ENCODE measurements around the gene DLGAP1. TPM values are rescaled to one million over a fixed set of nuclear protein-coding genes. Genes with fewer than 3 reads are reported as not detected.

Gene DLGAP1
- total and polyA plus RNA-seq, 4 donors, result 16.5 to 30.7 (median 29.7) TPM

GRCh38 chr18:4130734-4131719 is 324.1 kb downstream of the DLGAP1 start:
- peak in 2 of 6 donors; percentile 49 to 59 for DNase-seq (ENCODE audit: low read depth in 4 of 6, low spot score in 6 of 6)
- H3K27me3 ChIP-seq (ENCODE audit: control insufficient read depth, insufficient read depth, low read length), result no peaks in the 10 kb centered on the region
- WGBS (ENCODE audit: insufficient coverage), result 90% methylated on average over 2 of the region's 12 CpGs
- H3K36me3 ChIP-seq (ENCODE audit: control insufficient read depth, insufficient read depth, low read length), result no peaks in the 10 kb centered on the region
- H3K4me1 ChIP-seq (ENCODE audit: control insufficient read depth, insufficient read depth, low read length), result no peaks in the 10 kb centered on the region
- no peak overlapping the region for H3K27ac ChIP-seq (ENCODE audit: low read depth, low read length)
- no peaks in the 10 kb centered on the region for H3K9me3 ChIP-seq (ENCODE audit: control insufficient read depth, insufficient read depth, low read length)
- H3K4me3 ChIP-seq (ENCODE audit: low read depth, low read length), result no peak overlapping the region

DNA sequence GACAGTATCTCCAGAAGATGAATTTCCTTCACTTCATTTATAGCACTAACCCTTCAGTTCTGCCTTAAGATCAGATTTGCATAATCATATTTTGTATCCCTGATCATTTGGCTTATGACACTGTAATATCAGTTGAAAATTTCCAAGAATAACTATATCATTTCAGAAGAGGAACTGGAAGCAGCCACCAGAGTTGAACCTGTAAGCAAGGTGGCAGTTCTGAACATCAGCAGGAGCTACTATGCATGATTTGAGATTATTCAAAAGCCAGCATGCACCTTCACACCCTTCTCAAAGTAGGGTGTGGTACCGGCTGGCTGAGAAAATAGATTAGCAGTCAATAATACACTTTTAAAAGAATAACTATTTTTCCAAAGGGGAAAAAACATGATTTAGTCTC is 328.2 kb downstream of the DLGAP1 start:
- Histone ChIP-seq H3K4me1 (ENCODE audit: control insufficient read depth, insufficient read depth, low read length) (peaks cover 6% of the 10 kb centered on the region), H3K4me3 (ENCODE audit: low read depth, low read length) (no peak overlapping the region), H3K27ac (ENCODE audit: low read depth, low read length) (no peak overlapping the region), H3K27me3 (ENCODE audit: control insufficient read depth, insufficient read depth, low read length) (no peaks in the 10 kb centered on the region), H3K9me3 (ENCODE audit: control insufficient read depth, insufficient read depth, low read length) (no peaks in the 10 kb centered on the region), H3K36me3 (ENCODE audit: control insufficient read depth, insufficient read depth, low read length) (no peaks in the 10 kb centered on the region)
- no CpG with 5 or more reads among the region's 1 CpG for WGBS (ENCODE audit: insufficient coverage)
- DNase-seq (ENCODE audit: low read depth in 4 of 6, low spot score in 6 of 6), result no peak

GRCh38 chr18:4125627-4126230 is 329.4 kb downstream of the DLGAP1 start:
- Histone ChIP-seq H3K36me3 (ENCODE audit: control insufficient read depth, insufficient read depth, low read length) (no peaks in the 10 kb centered on the region), H3K9me3 (ENCODE audit: control insufficient read depth, insufficient read depth, low read length) (no peaks in the 10 kb centered on the region), H3K4me3 (ENCODE audit: low read depth, low read length) (no peak overlapping the region), H3K27ac (ENCODE audit: low read depth, low read length) (no peak overlapping the region), H3K4me1 (ENCODE audit: control insufficient read depth, insufficient read depth, low read length) (peaks cover 6% of the 10 kb centered on the region), H3K27me3 (ENCODE audit: control insufficient read depth, insufficient read depth, low read length) (no peaks in the 10 kb centered on the region)
- 68% methylated on average over 4 of the region's 6 CpGs for WGBS (ENCODE audit: insufficient coverage)
- DNase-seq (ENCODE audit: low read depth in 4 of 6, low spot score in 6 of 6), result peak in 1 of 6 donors; percentile 79

- Histone ChIP-seq H3K27me3 (ENCODE audit: control insufficient read depth, insufficient read depth, low read length) (no peaks in the 10 kb centered on the region), H3K36me3 (ENCODE audit: control insufficient read depth, insufficient read depth, low read length) (no peaks in the 10 kb centered on the region), H3K27ac (ENCODE audit: low read depth, low read length) (no peak overlapping the region), H3K4me3 (ENCODE audit: low read depth, low read length) (no peak overlapping the region), H3K9me3 (ENCODE audit: control insufficient read depth, insufficient read depth, low read length) (no peaks in the 10 kb centered on the region), H3K4me1 (ENCODE audit: control insufficient read depth, insufficient read depth, low read length) (peaks cover 6% of the 10 kb centered on the region)
- peak in 2 of 6 donors; percentile 44 to 60 for DNase-seq (ENCODE audit: low read depth in 4 of 6, low spot score in 6 of 6)
Measured at GRCh38 chr18:4125224-4125623, 329.9 kb downstream of the DLGAP1 start.

- H3K9me3 ChIP-seq (ENCODE audit: control insufficient read depth, insufficient read depth, low read length), result no peaks in the 10 kb centered on the region
- peaks cover 1% of the 10 kb centered on the region for H3K4me1 ChIP-seq (ENCODE audit: control insufficient read depth, insufficient read depth, low read length)
- no peaks in the 10 kb centered on the region for H3K36me3 ChIP-seq (ENCODE audit: control insufficient read depth, insufficient read depth, low read length)
- H3K27me3 ChIP-seq (ENCODE audit: control insufficient read depth, insufficient read depth, low read length), result no peaks in the 10 kb centered on the region
- H3K27ac ChIP-seq (ENCODE audit: low read depth, low read length), result no peak overlapping the region
- H3K4me3 ChIP-seq (ENCODE audit: low read depth, low read length), result no peak overlapping the region
- peak in 1 of 6 donors; percentile 48 for DNase-seq (ENCODE audit: low read depth in 4 of 6, low spot score in 6 of 6)
- no CpG with 5 or more reads among the region's 1 CpG for WGBS (ENCODE audit: insufficient coverage)
Measured at GRCh38 chr18:4119813-4120212, 335.3 kb downstream of the DLGAP1 start.

DNA sequence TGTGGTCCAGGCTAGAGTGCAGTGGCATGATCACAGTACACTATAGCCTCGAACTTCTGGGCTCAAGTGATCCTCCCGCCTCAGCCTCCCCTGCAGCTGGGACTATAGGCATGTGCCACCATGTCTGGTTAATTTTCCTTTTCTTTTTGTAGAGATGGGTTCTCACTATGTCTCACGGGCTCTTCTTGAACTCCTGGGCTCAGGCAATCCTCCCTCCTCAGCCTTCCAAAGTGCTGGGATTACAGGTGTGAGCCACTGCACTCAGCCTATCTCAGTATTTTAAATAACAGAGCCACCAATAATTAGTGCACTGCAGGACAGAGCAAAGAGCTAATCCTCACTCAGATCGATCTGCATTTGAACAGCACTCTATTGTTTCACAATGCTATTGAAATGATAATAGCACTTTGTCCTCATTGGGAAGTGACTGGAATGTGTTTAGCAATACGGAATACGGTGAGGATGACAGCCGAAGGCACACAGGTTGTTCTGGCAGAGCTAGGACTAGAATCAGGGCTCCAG is 335.9 kb downstream of the DLGAP1 start:
- H3K4me1 ChIP-seq (ENCODE audit: control insufficient read depth, insufficient read depth, low read length), result no peaks in the 10 kb centered on the region
- 82% methylated on average over 3 of the region's 7 CpGs for WGBS (ENCODE audit: insufficient coverage)
- peak in 1 of 6 donors; percentile 34 for DNase-seq (ENCODE audit: low read depth in 4 of 6, low spot score in 6 of 6)
- H3K9me3 ChIP-seq (ENCODE audit: control insufficient read depth, insufficient read depth, low read length), result no peaks in the 10 kb centered on the region
- no peak overlapping the region for H3K4me3 ChIP-seq (ENCODE audit: low read depth, low read length)
- no peaks in the 10 kb centered on the region for H3K27me3 ChIP-seq (ENCODE audit: control insufficient read depth, insufficient read depth, low read length)
- no peak overlapping the region for H3K27ac ChIP-seq (ENCODE audit: low read depth, low read length)
- no peaks in the 10 kb centered on the region for H3K36me3 ChIP-seq (ENCODE audit: control insufficient read depth, insufficient read depth, low read length)

DNA sequence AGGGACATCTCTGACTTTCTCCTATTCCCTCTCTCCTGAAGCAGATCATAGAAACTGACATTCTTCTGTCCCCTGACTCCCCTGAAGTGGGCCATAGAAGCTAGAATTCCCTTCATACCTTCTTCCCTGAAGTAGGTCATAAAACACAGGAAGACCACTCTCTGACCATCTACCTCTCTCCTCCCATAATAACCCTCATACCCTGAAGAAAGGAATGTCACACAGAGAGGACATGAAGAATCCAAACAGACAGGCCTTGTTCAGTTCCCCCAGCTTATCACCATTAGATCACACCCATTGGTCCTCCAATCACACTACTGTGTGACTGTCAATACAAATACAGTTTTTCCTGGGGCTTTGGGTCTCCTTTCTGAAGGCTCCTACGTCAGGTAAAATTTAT is 347.1 kb downstream of the DLGAP1 start:
- no CpG with 5 or more reads among the region's 1 CpG for WGBS (ENCODE audit: insufficient coverage)
- H3K36me3 ChIP-seq (ENCODE audit: control insufficient read depth, insufficient read depth, low read length), result no peaks in the 10 kb centered on the region
- DNase-seq (ENCODE audit: low read depth in 4 of 6, low spot score in 6 of 6), result no peak
- peaks cover 3% of the 10 kb centered on the region for H3K4me1 ChIP-seq (ENCODE audit: control insufficient read depth, insufficient read depth, low read length)
- H3K4me3 ChIP-seq (ENCODE audit: low read depth, low read length), result no peak overlapping the region
- H3K27me3 ChIP-seq (ENCODE audit: control insufficient read depth, insufficient read depth, low read length), result no peaks in the 10 kb centered on the region
- no peak overlapping the region for H3K27ac ChIP-seq (ENCODE audit: low read depth, low read length)
- no peaks in the 10 kb centered on the region for H3K9me3 ChIP-seq (ENCODE audit: control insufficient read depth, insufficient read depth, low read length)

GRCh38 chr18:4107049-4107467 is 348.0 kb downstream of the DLGAP1 start:
- peaks cover 3% of the 10 kb centered on the region for H3K4me1 ChIP-seq (ENCODE audit: control insufficient read depth, insufficient read depth, low read length)
- H3K9me3 ChIP-seq (ENCODE audit: control insufficient read depth, insufficient read depth, low read length), result no peaks in the 10 kb centered on the region
- no peaks in the 10 kb centered on the region for H3K36me3 ChIP-seq (ENCODE audit: control insufficient read depth, insufficient read depth, low read length)
- H3K27me3 ChIP-seq (ENCODE audit: control insufficient read depth, insufficient read depth, low read length), result no peaks in the 10 kb centered on the region
- H3K4me3 ChIP-seq (ENCODE audit: low read depth, low read length), result peak overlapping the region; percentile 21
- DNase-seq (ENCODE audit: low read depth in 4 of 6, low spot score in 6 of 6), result peak; percentile 31 to 87 (median 51)
- peak overlapping the region; percentile 61 for H3K27ac ChIP-seq (ENCODE audit: low read depth, low read length)
- WGBS (ENCODE audit: insufficient coverage), result 10% methylated on average over 7 of the region's 12 CpGs

DNA sequence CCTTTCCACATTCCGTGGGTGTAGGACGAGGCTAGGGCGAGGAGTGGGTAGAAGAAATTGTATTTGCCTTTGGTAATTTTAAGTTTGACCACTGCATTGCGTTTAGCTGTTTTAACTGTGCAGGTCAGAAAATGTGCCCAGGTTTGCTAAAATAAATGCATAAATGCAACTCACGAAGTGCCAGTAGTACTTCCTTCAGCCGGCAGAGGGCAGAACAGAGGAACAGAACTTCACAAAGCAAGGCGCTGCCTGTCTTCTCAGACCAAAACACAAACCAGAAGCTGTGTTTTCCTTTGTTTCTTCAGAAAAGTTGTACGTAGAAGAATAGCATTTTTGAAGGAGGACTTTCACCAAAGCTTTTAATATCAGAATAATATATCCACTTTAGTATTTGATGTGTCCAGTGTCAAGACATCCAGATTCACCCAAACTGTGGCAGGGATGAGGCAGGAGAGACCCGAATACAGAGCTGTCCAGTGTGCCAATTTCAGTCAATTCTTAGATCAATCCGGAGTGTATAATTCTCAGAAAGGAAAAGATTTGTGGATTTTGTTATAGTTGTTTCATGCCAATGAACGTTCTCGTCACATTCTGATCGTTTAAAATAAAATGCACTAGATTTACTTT is 348.6 kb downstream of the DLGAP1 start:
- 17% methylated on average over 2 of the region's 13 CpGs for WGBS (ENCODE audit: insufficient coverage)
- Histone ChIP-seq H3K27me3 (ENCODE audit: control insufficient read depth, insufficient read depth, low read length) (no peaks in the 10 kb centered on the region), H3K4me3 (ENCODE audit: low read depth, low read length) (peak overlapping the region; percentile 21), H3K27ac (ENCODE audit: low read depth, low read length) (peak overlapping the region; percentile 61), H3K4me1 (ENCODE audit: control insufficient read depth, insufficient read depth, low read length) (peaks cover 3% of the 10 kb centered on the region), H3K36me3 (ENCODE audit: control insufficient read depth, insufficient read depth, low read length) (no peaks in the 10 kb centered on the region), H3K9me3 (ENCODE audit: control insufficient read depth, insufficient read depth, low read length) (no peaks in the 10 kb centered on the region)
- peak; percentile 68 to 96 (median 80) for DNase-seq (ENCODE audit: low read depth in 4 of 6, low spot score in 6 of 6)

Measured in spinal cord (tissue), 10 donors.